HepG2 (cell line): ENCODE data around the gene AXIN1. TPM values are rescaled to one million over a fixed set of nuclear protein-coding genes. Genes with fewer than 3 reads are reported as not detected.

Experiments
- E2F1 ChIP-seq: sonication (generic); formaldehyde crosslinking; IDR thresholded peaks from 2 replicates; pipeline ENCODE4 v1.5.0; 2020; ENCODE audit warnings: missing genetic modification reagents
- E2F5 ChIP-seq: sonication (generic); formaldehyde crosslinking; conservative IDR thresholded peaks from 2 replicates; pipeline ENCODE4 v1.4.0; 2020; ENCODE audit warnings: missing genetic modification reagents
- FOXO1 ChIP-seq: sonication (generic); formaldehyde crosslinking; IDR thresholded peaks from 2 replicates; pipeline ENCODE4 v1.4.0; 2020; ENCODE audit warnings: missing genetic modification reagents
- HOXA3 ChIP-seq: sonication (generic); formaldehyde crosslinking; IDR thresholded peaks from 2 replicates; pipeline ENCODE4 v1.5.0; 2020; ENCODE audit warnings: missing genetic modification reagents
- HOXA5 ChIP-seq: sonication (generic); formaldehyde crosslinking; IDR thresholded peaks from 2 replicates; pipeline ENCODE4 v1.4.0; 2020; ENCODE audit warnings: missing genetic modification reagents
- KAT7 ChIP-seq: IDR thresholded peaks from 2 replicates; pipeline ENCODE4 v1.6.1; 2018; ENCODE audit warnings: borderline replicate concordance, missing compliant biosample characterization
- KDM5A ChIP-seq: fragments of 200-600 bp; sonication (generic); IDR thresholded peaks from 2 replicates; pipeline ENCODE4 v1.7.0; 2018; ENCODE audit warnings: antibody characterized with exemption, mild to moderate bottlenecking, low read length, borderline replicate concordance
- MEF2D ChIP-seq: sonication (generic); formaldehyde crosslinking; IDR thresholded peaks from 2 replicates; pipeline ENCODE4 v1.5.1; 2020; ENCODE audit warnings: mild to moderate bottlenecking, missing genetic modification reagents
- MEIS2 ChIP-seq: sonication (generic); formaldehyde crosslinking; IDR thresholded peaks from 2 replicates; pipeline ENCODE4 v1.9.0; 2021; ENCODE audit warnings: mild to moderate bottlenecking, missing genetic modification reagents
- MXI1 ChIP-seq: IDR thresholded peaks from 3 replicates; pipeline ENCODE4 v1.6.1; 2012; ENCODE audit warnings: low read depth, low read length, inconsistent platforms, borderline replicate concordance
- MYPOP ChIP-seq: sonication (generic); formaldehyde crosslinking; IDR thresholded peaks from 2 replicates; pipeline ENCODE4 v1.8.1; 2023; ENCODE audit warnings: mild to moderate bottlenecking, moderate library complexity, missing genetic modification reagents
- NFIC ChIP-seq: IDR thresholded peaks from 2 replicates; pipeline ENCODE4 v1.6.1; 2012; ENCODE audit warnings: mild to moderate bottlenecking, low read length, inconsistent platforms
- NFKB2 ChIP-seq: sonication (generic); formaldehyde crosslinking; IDR thresholded peaks from 2 replicates; pipeline ENCODE4 v1.4.0; 2020; ENCODE audit warnings: missing genetic modification reagents, borderline replicate concordance
- NFYC ChIP-seq: IDR thresholded peaks from 2 replicates; pipeline ENCODE4 v1.6.1; 2016; ENCODE audit warnings: missing genetic modification reagents, missing compliant biosample characterization
- NONO ChIP-seq, 2 experiments: fragments of 450-650 bp in 1 of 2; sonication (generic) in 1 of 2; formaldehyde crosslinking in 1 of 2; IDR thresholded peaks in 1 of 2; conservative IDR thresholded peaks in 1 of 2; 2 replicates each; pipeline versions ENCODE4 v1.6.1 to v1.8.0; 2017 to 2022; ENCODE audit warnings: mild to moderate bottlenecking in 1 of 2, missing genetic modification reagents in 1 of 2, moderate library complexity in 1 of 2
- RFXANK ChIP-seq: IDR thresholded peaks from 2 replicates; pipeline ENCODE4 v1.6.1; 2016
- SP1 ChIP-seq, 2 experiments: fragments of 450-650 bp in 1 of 2; sonication (generic) in 1 of 2; formaldehyde crosslinking in 1 of 2; IDR thresholded peaks; 2 replicates each; pipeline versions ENCODE4 v1.4.0 to v1.6.1; 2016 to 2020; ENCODE audit warnings: missing genetic modification reagents in 1 of 2
- YY1 ChIP-seq: IDR thresholded peaks from 2 replicates; pipeline ENCODE4 v1.6.1; 2011; ENCODE audit warnings: low read length, low read depth, moderate library complexity, mild to moderate bottlenecking; ENCODE audit not compliant: insufficient read depth, insufficient replicate concordance
- ZMYM3 ChIP-seq: sonication (generic); formaldehyde crosslinking; IDR thresholded peaks from 2 replicates; pipeline ENCODE4 v1.5.1; 2020; ENCODE audit warnings: mild to moderate bottlenecking, missing genetic modification reagents
- ZNF274 ChIP-seq: sonication (generic); formaldehyde crosslinking; IDR thresholded peaks from 2 replicates; pipeline ENCODE4 v1.5.1; 2020; ENCODE audit warnings: mild to moderate bottlenecking, missing genetic modification reagents
- ZNF280D ChIP-seq: sonication (generic); formaldehyde crosslinking; IDR thresholded peaks from 2 replicates; pipeline ENCODE4 v1.5.1; 2020; ENCODE audit warnings: mild to moderate bottlenecking, missing genetic modification reagents
- ZNF430 ChIP-seq: sonication (generic); formaldehyde crosslinking; IDR thresholded peaks from 2 replicates; pipeline ENCODE4 v1.9.0; 2021; ENCODE audit warnings: mild to moderate bottlenecking, missing genetic modification reagents
- ZNF605 ChIP-seq: sonication (generic); formaldehyde crosslinking; IDR thresholded peaks from 2 replicates; pipeline ENCODE4 v1.8.0; 2022; ENCODE audit warnings: mild to moderate bottlenecking, missing genetic modification reagents
- ZNF614 ChIP-seq: IDR thresholded peaks from 2 replicates; pipeline ENCODE4 v1.6.1; 2018; ENCODE audit warnings: missing biosample characterization, missing genetic modification reagents, inconsistent platforms, borderline replicate concordance
- ZNF777 ChIP-seq: sonication (generic); formaldehyde crosslinking; IDR thresholded peaks from 2 replicates; pipeline ENCODE4 v1.4.0; 2020; ENCODE audit warnings: missing genetic modification reagents
- polyA plus RNA-seq, 8 experiments: library from polyadenylated mRNA; depleted of rRNA in 3 of 8; stranded (reverse) in 7 of 8; unstranded in 1 of 8; fragments of >200 nt; fragmentation: Illumina TruSeq in 4 of 8; extraction: Trizol in 4 of 8; gene quantifications; 2 replicates each; pipeline versions ENCODE4 v1.2.1 to v1.2.3, GENCODE V29; 2011 to 2016; ENCODE audit warnings: low read depth in 4 of 8, missing spikeins in 1 of 8, mixed read lengths in 1 of 8; ENCODE audit not compliant: insufficient read depth in 1 of 8
- total RNA-seq, 5 experiments: library from RNA; depleted of rRNA; stranded (reverse); fragments of >200 nt; fragmentation: Illumina TruSeq; extraction: Trizol; gene quantifications; 2 replicates each; pipeline ENCODE4 v1.2.3, GENCODE V29; 2016; ENCODE audit warnings: low read depth in 1 of 5

AXIN1 gene
- total and polyA plus RNA-seq, 2 of the 13 experiments (the other 11 are each of a cell fraction or from before 2014, with no cell fraction given) = 24.0 to 26.0 TPM

- 0 out of 2 replicates have a peak, but pooled peaks have one; percentile 45 for TF ChIP-seq E2F1 (CRISPR knock-in tag)
- TF ChIP-seq NFKB2 (CRISPR knock-in tag) = peak; percentile 63; the same call in 1 of the 2 replicates
- no peak for TF ChIP-seq NFIC
- 0 out of 2 replicates have a peak, but pooled peaks have one; percentile 41 for TF ChIP-seq ZNF614 (CRISPR knock-in tag)
- no peak for TF ChIP-seq SP1 (IDR thresholded peaks at IDR 0.05)
- TF ChIP-seq SP1 (CRISPR knock-in tag; IDR thresholded peaks at IDR 0.05) = peak; percentile 34; the same call in 1 of the 2 replicates
- 0 out of 2 replicates have a peak, but pooled peaks have one; percentile 45 for TF ChIP-seq ZNF274
- TF ChIP-seq RFXANK (CRISPR knock-in tag) = 0 out of 2 replicates have a peak, but pooled peaks have one; percentile 59
- TF ChIP-seq E2F5 = peak; percentile 80
- peak; percentile 30; the same call in 1 of the 2 replicates for TF ChIP-seq KDM5A
- 0 out of 2 replicates have a peak, but pooled peaks have one; percentile 28 for TF ChIP-seq MYPOP (CRISPR knock-in tag)
- peak; percentile 25 for TF ChIP-seq YY1
- no peak; the same call in 1 of the 2 replicates for TF ChIP-seq HOXA3 (CRISPR knock-in tag)
- peak; percentile 46; the same call in 1 of the 2 replicates for TF ChIP-seq HOXA5 (CRISPR knock-in tag)
- no peak for TF ChIP-seq NONO (IDR thresholded peaks at IDR 0.05)
- 0 out of 2 replicates have a peak, but pooled peaks have one; percentile 30 for TF ChIP-seq NONO (CRISPR knock-in tag; conservative IDR thresholded peaks at IDR 0.05)
- TF ChIP-seq ZNF605 = peak; percentile 55; the same call in 1 of the 2 replicates
- peak; percentile 49; the same call in 1 of the 2 replicates for TF ChIP-seq KAT7 (CRISPR knock-in tag)
- TF ChIP-seq ZMYM3 = peak; percentile 86
- TF ChIP-seq ZNF777 = 0 out of 2 replicates have a peak, but pooled peaks have one; percentile 33
- 0 out of 2 replicates have a peak, but pooled peaks have one; percentile 66 for TF ChIP-seq MEIS2 (CRISPR knock-in tag)
- TF ChIP-seq ZNF280D (CRISPR knock-in tag) = 0 out of 2 replicates have a peak, but pooled peaks have one; percentile 21
- TF ChIP-seq ZNF430 (CRISPR knock-in tag) = 0 out of 2 replicates have a peak, but pooled peaks have one; percentile 41
- 0 out of 2 replicates have a peak, but pooled peaks have one; percentile 37 for TF ChIP-seq MEF2D (CRISPR knock-in tag)
- 0 out of 2 replicates have a peak, but pooled peaks have one; percentile 23 for TF ChIP-seq FOXO1 (CRISPR knock-in tag)
- TF ChIP-seq NFYC (CRISPR knock-in tag) = peak; percentile 21; the same call in 1 of the 2 replicates
- TF ChIP-seq MXI1 = peak; percentile 35; the same call in 1 of the 3 replicates
Measured at GRCh38 chr16:396605-397004, 44.1 kb upstream of the AXIN1 start (continued).
